Peyer's patch (tissue), 4 donors: Measurements from ENCODE around the gene LCN2. TPM values are rescaled to one million over a fixed set of nuclear protein-coding genes. Genes with fewer than 3 reads are reported as not detected.

Experiments
- DNase-seq, 3 donors: peaks; one replicate each; pipeline ENCODE4 v3.0.0-alpha.2; 2017 to 2019
- H3K27ac ChIP-seq, 4 donors: fragments of 200-600 bp; sonication (generic); one replicate each; pipeline ENCODE4 v1.5.1; 2016 to 2019
- H3K27me3 ChIP-seq, 2 donors: fragments of 200-600 bp; sonication (generic); one replicate each; pipeline ENCODE4 v1.5.1; 2019
- H3K36me3 ChIP-seq, 3 donors: fragments of 200-600 bp; sonication (generic); one replicate each; pipeline ENCODE4 v1.5.1; 2016 to 2019
- H3K4me1 ChIP-seq, 4 donors: fragments of 200-600 bp; sonication (generic); one replicate each; pipeline ENCODE4 v1.5.1; 2016 to 2019
- H3K4me3 ChIP-seq, 4 donors: fragments of 200-600 bp; sonication (generic); 1 replicate in 3 of 4; 2 replicates in 1 of 4; pipeline ENCODE4 v1.5.1; 2016 to 2019; ENCODE audit warnings: mild to moderate bottlenecking in 1 of 4
- H3K9me3 ChIP-seq, 4 donors: fragments of 200-600 bp; sonication (generic); one replicate each; pipeline ENCODE4 v1.5.1; 2016 to 2019; ENCODE audit warnings: mild to moderate bottlenecking in 1 of 4
- CTCF ChIP-seq, 6 experiments: fragments of 450-650 bp in 4 of 6; fragments of 200-600 bp in 2 of 6; sonication (generic) in 1 of 6; IDR thresholded peaks; one replicate each; pipeline ENCODE4 v1.5.1; 2017 to 2019; ENCODE audit warnings: antibody characterized with exemption in 6 of 6, mild to moderate bottlenecking in 3 of 6, moderate library complexity in 1 of 6
- POLR2A ChIP-seq, 2 donors: fragments of 450-650 bp; IDR thresholded peaks; one replicate each; pipeline ENCODE4 v1.5.1; 2017; ENCODE audit warnings: antibody characterized with exemption in 2 of 2, mild to moderate bottlenecking in 2 of 2, moderate library complexity in 2 of 2
- total RNA-seq, 4 donors: library from RNA; depleted of rRNA; stranded (reverse); fragments of >200 nt; gene quantifications; one replicate each; pipeline ENCODE4 v1.1.0, GENCODE V29; 2016

Gene LCN2
- total RNA-seq, 4 donors from 2014 or later, result 1.9 to 191 (median 37.1) TPM

- peak in 2 of 3 donors; percentile 28 to 38 for DNase-seq
- peaks cover 4 to 20% (median 15%) of the 10 kb centered on the region in 4 donors for H3K4me1 ChIP-seq
- no peak for TF ChIP-seq POLR2A (IDR thresholded peaks at IDR 0.05)
- no peak for TF ChIP-seq CTCF (IDR thresholded peaks at IDR 0.05)
- no peak overlapping the region for H3K27ac ChIP-seq
- H3K9me3 ChIP-seq, result no peaks in the 10 kb centered on the region
- no peak overlapping the region for H3K4me3 ChIP-seq
- no peaks in the 10 kb centered on the region for H3K27me3 ChIP-seq
- peaks cover 0 to 45% (median 0%) of the 10 kb centered on the region in 3 donors for H3K36me3 ChIP-seq
Measured at GRCh38 chr9:128123451-128124080, 25.7 kb upstream of the LCN2 start.

GRCh38 chr9:128124451-128124850, 24.8 kb upstream of the LCN2 start:
- H3K4me3 ChIP-seq, result no peak overlapping the region
- H3K27ac ChIP-seq, result no peak overlapping the region
- H3K36me3 ChIP-seq, result peaks cover 0 to 45% (median 0%) of the 10 kb centered on the region in 3 donors
- DNase-seq, result peak in 2 of 3 donors; percentile 33 to 44
- no peaks in the 10 kb centered on the region for H3K27me3 ChIP-seq
- no peak for TF ChIP-seq POLR2A (IDR thresholded peaks at IDR 0.05)
- no peak for TF ChIP-seq CTCF (IDR thresholded peaks at IDR 0.05)
- H3K4me1 ChIP-seq, result peaks cover 4 to 29% (median 20%) of the 10 kb centered on the region in 4 donors
- H3K9me3 ChIP-seq, result peaks cover 0 to 3% (median 0%) of the 10 kb centered on the region in 4 donors

- peaks cover 4 to 30% (median 20%) of the 10 kb centered on the region in 4 donors for H3K4me1 ChIP-seq
- H3K36me3 ChIP-seq, result peaks cover 0 to 44% (median 0%) of the 10 kb centered on the region in 3 donors
- no peak overlapping the region for H3K4me3 ChIP-seq
- peak; percentile 63 to 88 (median 82) for DNase-seq
- H3K27me3 ChIP-seq, result no peaks in the 10 kb centered on the region
- TF ChIP-seq CTCF (IDR thresholded peaks at IDR 0.05) (peak in 5 of 6 experiments; percentile 16 to 57 (median 46)), POLR2A (IDR thresholded peaks at IDR 0.05) (no peak)
- peak overlapping the region in 1 of 4 donors; percentile 46 for H3K27ac ChIP-seq
- H3K9me3 ChIP-seq, result peaks cover 0 to 3% (median 0%) of the 10 kb centered on the region in 4 donors
Measured at GRCh38 chr9:128124873-128125579, 24.2 kb upstream of the LCN2 start.

GRCh38 chr9:128125580-128126354, 23.5 kb upstream of the LCN2 start:
- Histone ChIP-seq H3K9me3 (peaks cover 0 to 3% (median 0%) of the 10 kb centered on the region in 4 donors), H3K4me1 (peaks cover 4 to 30% (median 20%) of the 10 kb centered on the region in 4 donors), H3K27ac (peak overlapping the region in 2 of 4 donors; percentile 23 to 46), H3K4me3 (peak overlapping the region in 3 of 4 donors; percentile 99), H3K36me3 (peaks cover 0 to 37% (median 0%) of the 10 kb centered on the region in 3 donors), H3K27me3 (no peaks in the 10 kb centered on the region)
- TF ChIP-seq CTCF (IDR thresholded peaks at IDR 0.05), result no peak
- TF ChIP-seq POLR2A (IDR thresholded peaks at IDR 0.05), result no peak
- peak in 2 of 3 donors; percentile 43 to 46 for DNase-seq

GRCh38 chr9:128127568-128127989, 21.7 kb upstream of the LCN2 start, which contains the start of gene PTGES2:
PTGES2 (minus strand) TSS chr9:128127729; CDS start chr9:128127717, 12 bp downstream.
- Histone ChIP-seq H3K27ac (peak within 1 kb of the TSS; percentile 91 to 99 (median 98)), H3K9me3 (peaks cover 0 to 3% (median 0%) of the 10 kb centered on the region in 4 donors), H3K4me1 (peaks cover 4 to 30% (median 20%) of the 10 kb centered on the region in 4 donors), H3K27me3 (no peaks in the 10 kb centered on the region), H3K4me3 (peak within 1 kb of the TSS; percentile 82 to 99 (median 99)), H3K36me3 (peaks cover 0 to 22% (median 0%) of the 10 kb centered on the region in 3 donors)
- TF ChIP-seq CTCF (IDR thresholded peaks at IDR 0.05), result no peak
- TF ChIP-seq POLR2A (IDR thresholded peaks at IDR 0.05), result peak in 1 of 2 donors; percentile 32
- DNase-seq, result peak; percentile 74 to 89 (median 89)
